HepG2 (cell line): Measurements from ENCODE around the gene GPR42.

Experiments
- CTCF ChIP-seq: sonication (generic); formaldehyde crosslinking; IDR thresholded peaks from 2 replicates; pipeline ENCODE4 v1.5.0; 2020; ENCODE audit warnings: mild to moderate bottlenecking, missing genetic modification reagents, moderate library complexity
- ELF3 ChIP-seq: IDR thresholded peaks from 2 replicates; pipeline ENCODE4 v1.6.1; 2016; ENCODE audit warnings: missing genetic modification reagents, missing compliant biosample characterization
- GATAD2A ChIP-seq: IDR thresholded peaks from 2 replicates; pipeline ENCODE4 v1.6.1; 2016
- HDAC6 ChIP-seq: fragments of 200-600 bp; sonication (generic); IDR thresholded peaks from 2 replicates; pipeline ENCODE4 v1.7.0; 2017; ENCODE audit warnings: mild to moderate bottlenecking, antibody characterized with exemption, low read length, low read depth
- IKZF1 ChIP-seq: fragments of 450-650 bp; IDR thresholded peaks from 2 replicates; pipeline ENCODE4 v1.7.1; 2016
- JUN ChIP-seq: sonication (generic); formaldehyde crosslinking; IDR thresholded peaks from 2 replicates; pipeline ENCODE4 v1.4.0; 2020; ENCODE audit warnings: mild to moderate bottlenecking, missing genetic modification reagents
- JUNB ChIP-seq: sonication (generic); formaldehyde crosslinking; IDR thresholded peaks from 2 replicates; pipeline ENCODE4 v1.8.0; 2022; ENCODE audit warnings: missing genetic modification reagents, mild to moderate bottlenecking, borderline replicate concordance
- POLR2A ChIP-seq, 2 experiments: IDR thresholded peaks; 2 replicates each; pipeline ENCODE4 v1.6.1; 2011; ENCODE audit warnings: low read depth in 2 of 2, low read length in 2 of 2, mild to moderate bottlenecking in 1 of 2, moderate library complexity in 1 of 2; ENCODE audit not compliant: insufficient read depth in 1 of 2
- STAG1 ChIP-seq: sonication (generic); formaldehyde crosslinking; IDR thresholded peaks from 2 replicates; pipeline ENCODE4 v1.4.0; 2020; ENCODE audit warnings: missing genetic modification reagents
- TCF12 ChIP-seq, 2 experiments: fragments of 450-650 bp in 1 of 2; sonication (generic) in 1 of 2; formaldehyde crosslinking in 1 of 2; IDR thresholded peaks; 2 replicates each; pipeline versions ENCODE4 v1.6.1 to v1.8.0; 2017 to 2022; ENCODE audit warnings: antibody characterized with exemption in 1 of 2, mild to moderate bottlenecking in 1 of 2, missing genetic modification reagents in 1 of 2, moderate library complexity in 1 of 2
- ZBTB40 ChIP-seq, 2 experiments: fragments of 450-650 bp in 1 of 2; sonication (generic) in 1 of 2; formaldehyde crosslinking in 1 of 2; IDR thresholded peaks; 2 replicates each; pipeline versions ENCODE4 v1.6.1 to v1.8.0; 2016 to 2022; ENCODE audit warnings: antibody characterized with exemption in 1 of 2, mild to moderate bottlenecking in 1 of 2, missing genetic modification reagents in 1 of 2

- TF ChIP-seq CTCF (0 out of 2 replicates have a peak, but pooled peaks have one; percentile 3), HDAC6 (no peak), ELF3 (no peak), IKZF1 (no peak), JUN (CRISPR knock-in tag) (no peak), STAG1 (no peak), GATAD2A (CRISPR knock-in tag) (no peak), ZBTB40 (IDR thresholded peaks at IDR 0.05) (no peak), ZBTB40 (CRISPR knock-in tag; IDR thresholded peaks at IDR 0.05) (no peak), POLR2A (IDR thresholded peaks at IDR 0.05; ENCODE audit: insufficient read depth in 1 of 2, low read depth in 2 of 2, low read length in 2 of 2) (no peak), TCF12 (IDR thresholded peaks at IDR 0.05) (no peak), TCF12 (CRISPR knock-in tag; IDR thresholded peaks at IDR 0.05) (no peak), JUNB (CRISPR knock-in tag) (no peak)
Observed at GRCh38 chr19:35354898-35355297, 16.0 kb upstream of the GPR42 start.
